GM21367 (cell line): ENCODE results near the gene MAP3K20.

Experiments used
- ATAC-seq: cut with Tn5 transposase; IDR thresholded peaks from one replicate; pipeline ENCODE4 v1.9.1; 2021; ENCODE audit not compliant: unreplicated experiment

The MAP3K20 gene

GRCh38 chr2:173223871-173224270, 148.2 kb downstream of the MAP3K20 start:
- ATAC-seq, result no peak

- ATAC-seq, result no peak
These were observed 151.5 kb downstream of the MAP3K20 start for GRCh38 chr2:173226899-173227698.

- ATAC-seq, result no peak
These were observed 153.4 kb downstream of the MAP3K20 start for GRCh38 chr2:173229086-173229485.

- ATAC-seq, result no peak
These were observed 154.5 kb downstream of the MAP3K20 start for GRCh38 chr2:173230181-173230580.

- no peak for ATAC-seq
These were observed 155.4 kb downstream of the MAP3K20 start for GRCh38 chr2:173231042-173231441.

GRCh38 chr2:173231465-173231864, 155.8 kb downstream of the MAP3K20 start:
- no peak for ATAC-seq

GRCh38 chr2:173232956-173233744, 157.5 kb downstream of the MAP3K20 start:
- ATAC-seq, result no peak

GRCh38 chr2:173235947-173236803, 160.5 kb downstream of the MAP3K20 start:
- no peak for ATAC-seq

- ATAC-seq, result no peak
These were observed 162.7 kb downstream of the MAP3K20 start for GRCh38 chr2:173238385-173238784.

- ATAC-seq, result no peak
These were observed 163.2 kb downstream of the MAP3K20 start for GRCh38 chr2:173238831-173239230.

GRCh38 chr2:173239644-173240043, 164.0 kb downstream of the MAP3K20 start:
- peak; percentile 94 for ATAC-seq

GRCh38 chr2:173240083-173240482, 164.4 kb downstream of the MAP3K20 start:
- no peak for ATAC-seq

GRCh38 chr2:173241643-173242042, 166.0 kb downstream of the MAP3K20 start:
- no peak for ATAC-seq

GRCh38 chr2:173247156-173247555, 171.5 kb downstream of the MAP3K20 start:
- no peak for ATAC-seq

- ATAC-seq, result no peak
These were observed 172.7 kb downstream of the MAP3K20 start for GRCh38 chr2:173248381-173248780.

GRCh38 chr2:173249661-173250641, 174.3 kb downstream of the MAP3K20 start:
- no peak for ATAC-seq

GRCh38 chr2:173251225-173251624, 175.6 kb downstream of the MAP3K20 start:
- no peak for ATAC-seq

- ATAC-seq, result no peak
These were observed 176.9 kb downstream of the MAP3K20 start for GRCh38 chr2:173252581-173252980.

- ATAC-seq, result no peak
These were observed 179.0 kb downstream of the MAP3K20 start for GRCh38 chr2:173254659-173255058.

GRCh38 chr2:173258701-173259100, 183.1 kb downstream of the MAP3K20 start:
- no peak for ATAC-seq
